Ovary (tissue), 9 donors: ENCODE measurements around the gene THADA. TPM values are rescaled to one million over a fixed set of nuclear protein-coding genes. Genes with fewer than 3 reads are reported as not detected.

Experiments used
- DNase-seq, 5 donors: peaks; one replicate each; pipeline ENCODE4 v3.0.0-alpha.2; 2019 to 2020
- H3K27ac ChIP-seq, 2 donors: fragments of 200-600 bp; one replicate each; pipeline versions ENCODE4 v1.5.1 to v1.8.0; 2019 to 2022
- H3K27me3 ChIP-seq: fragments of 200-600 bp; one replicate; pipeline ENCODE4 v1.8.0; 2022
- H3K36me3 ChIP-seq: fragments of 200-600 bp; sonication (generic); one replicate; pipeline ENCODE4 v1.5.1; 2019
- H3K4me1 ChIP-seq: one replicate; pipeline ENCODE4 v1.8.1; 2013; ENCODE audit warnings: mild to moderate bottlenecking, moderate library complexity; ENCODE audit not compliant: insufficient read depth
- H3K4me3 ChIP-seq: fragments of 200-600 bp; sonication (generic); one replicate; pipeline ENCODE4 v1.5.1; 2017
- H3K9me3 ChIP-seq, 2 donors: fragments of 200-600 bp in 1 of 2; sonication (generic) in 1 of 2; one replicate each; pipeline versions ENCODE4 v1.5.1 to v1.8.1; 2013 to 2019; ENCODE audit warnings: mild to moderate bottlenecking in 1 of 2, moderate library complexity in 1 of 2
- CTCF ChIP-seq, 3 donors: fragments of 450-650 bp in 2 of 3; fragments of 200-600 bp in 1 of 3; IDR thresholded peaks; one replicate each; pipeline versions ENCODE4 v1.5.1 to v1.8.0; 2016 to 2022; ENCODE audit warnings: antibody characterized with exemption in 3 of 3, mild to moderate bottlenecking in 1 of 3
- EP300 ChIP-seq: sonication (generic); formaldehyde crosslinking; IDR thresholded peaks from one replicate; pipeline ENCODE4 v1.6.1; 2017; ENCODE audit warnings: antibody characterized with exemption
- POLR2A ChIP-seq: fragments of 450-650 bp; IDR thresholded peaks from one replicate; pipeline ENCODE4 v1.6.1; 2017; ENCODE audit warnings: antibody characterized with exemption, mild to moderate bottlenecking, moderate library complexity
- WGBS, 3 donors: extraction: QIAGEN DNeasy Blood & Tissue Kit in 1 of 3; methylation state at CpG; one replicate each; pipeline versions ENCODE4 v1.1.5 to v1.1.7; 2013 to 2017; 5-methylcytosine and 5-hydroxymethylcytosine counted together
- intact Hi-C, 4 donors: fragments of 100-400 bp; cut with DNase I; formaldehyde crosslinking; loops; one replicate each; pipeline versions ENCODE4 v1.11.0 to v1.15.1; 2022 to 2023
- polyA plus RNA-seq, 2 donors: library from polyadenylated mRNA; stranded (reverse); fragments of 200-250 nt in 1 of 2; fragments of 350-450 nt in 1 of 2; fragmentation: Illumina TruSeq in 1 of 2; extraction: RNeasy Lipid Tissue Mini Kit (QIAGEN cat#74804) in 1 of 2; gene quantifications; one replicate each; pipeline ENCODE4 v1.2.3, GENCODE V29; 2013 to 2014
- total RNA-seq, 7 donors: library from RNA; depleted of rRNA in 2 of 7; stranded (reverse); fragments of >200 nt in 2 of 7; fragmentation: NEBNext Ultra II Directional in 3 of 7; extraction: Animal tissue kit (Norgen Biotek cat#: 25700) in 3 of 7; gene quantifications; one replicate each; pipeline versions ENCODE4 v1.1.0 to v1.2.4, GENCODE V29; 2016 to 2023
- donor health status: DM: no; HTN: no; CAD: no; lungs with moderate emphysema.
- donor health status: DM: no; HTN: no; CAD: no.
- donor health status: Bipolar disorder and iron deficiency.
- donor health status: DM: yes; HTN: yes; CAD: no.
- donor health status: DM: no; HTN: no; CAD: no.
- donor health status: DM: yes; HTN: yes; CAD: no.

Gene THADA
- total and polyA plus RNA-seq, 9 donors, result 14.0 to 46.8 (median 28.6) TPM

- H3K36me3 ChIP-seq, result no peaks in the 10 kb centered on the region
- intact Hi-C loops, result loop anchor here in 1 of 4 donors (10.0 kb wide), 1 partner anchor 128 kb away; no protein-coding TSS in a partner anchor
- TF ChIP-seq EP300 (no peak), POLR2A (no peak), CTCF (IDR thresholded peaks at IDR 0.05) (no peak)
- WGBS, 3 donors, result 89 to 96% (median 91%) methylated on average over 3 of the region's 3 CpGs
- peaks cover 18% of the 10 kb centered on the region for H3K4me1 ChIP-seq
- no peak overlapping the region for H3K27ac ChIP-seq
- DNase-seq, result no peak
- H3K9me3 ChIP-seq, result no peaks in the 10 kb centered on the region
- no peak overlapping the region for H3K4me3 ChIP-seq
- H3K27me3 ChIP-seq, result no peaks in the 10 kb centered on the region
These were observed 382.9 kb downstream of the THADA start for GRCh38 chr2:43212931-43213330.

DNA sequence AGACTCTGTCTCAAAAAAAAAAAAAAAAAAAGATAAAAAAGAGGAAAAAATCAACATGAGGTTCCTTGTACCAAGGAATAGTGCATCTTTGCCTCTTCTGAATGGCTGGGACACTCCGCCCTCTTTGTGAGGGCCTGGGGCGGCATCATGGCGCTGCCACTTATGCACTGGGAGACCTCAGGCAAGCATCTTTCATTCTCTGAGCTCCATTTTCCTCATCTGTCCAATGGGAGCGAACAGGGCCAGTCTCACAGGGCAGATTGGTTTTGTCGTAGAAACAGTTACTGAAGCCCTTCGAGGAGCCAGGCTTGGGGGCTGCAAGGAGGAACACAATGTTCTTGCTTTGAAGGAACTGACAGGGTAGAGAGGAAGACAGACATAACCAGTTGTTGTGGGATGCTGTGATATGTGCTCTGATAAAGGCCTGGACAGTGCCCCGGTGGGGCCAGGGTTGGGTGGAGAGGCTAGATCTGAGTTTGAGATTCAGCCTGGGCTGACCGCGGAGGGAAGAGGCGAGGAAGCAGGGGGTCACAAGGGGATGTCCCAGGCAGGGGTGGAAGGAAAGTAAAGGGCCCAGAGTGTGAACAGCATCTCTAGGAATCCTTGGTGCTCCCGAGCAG lies 383.5 kb downstream of the THADA start:
- WGBS, 3 donors, result 92 to 95% (median 95%) methylated on average over 11 of the region's 11 CpGs
- no peak for TF ChIP-seq EP300
- TF ChIP-seq CTCF (IDR thresholded peaks at IDR 0.05), result no peak
- no peak for TF ChIP-seq POLR2A
- Histone ChIP-seq H3K4me1 (peaks cover 12% of the 10 kb centered on the region), H3K27ac (no peak overlapping the region), H3K4me3 (no peak overlapping the region), H3K36me3 (no peaks in the 10 kb centered on the region), H3K27me3 (no peaks in the 10 kb centered on the region), H3K9me3 (no peaks in the 10 kb centered on the region)
- intact Hi-C loops, result loop anchor here in 1 of 4 donors (10.0 kb wide), 1 partner anchor 128 kb away; no protein-coding TSS in a partner anchor
- DNase-seq, result no peak

GRCh38 chr2:43210467-43211303 lies 385.2 kb downstream of the THADA start:
- H3K27me3 ChIP-seq, result no peaks in the 10 kb centered on the region
- no peak overlapping the region for H3K4me3 ChIP-seq
- TF ChIP-seq CTCF (IDR thresholded peaks at IDR 0.05) (no peak), POLR2A (no peak), EP300 (no peak)
- H3K4me1 ChIP-seq, result peaks cover 11% of the 10 kb centered on the region
- intact Hi-C loops, result loop anchor here in 1 of 4 donors (10.0 kb wide), 1 partner anchor 126 kb away; no protein-coding TSS in a partner anchor
- no peaks in the 10 kb centered on the region for H3K36me3 ChIP-seq
- H3K9me3 ChIP-seq, result no peaks in the 10 kb centered on the region
- peak; percentile 84 to 88 (median 86) for DNase-seq
- 47 to 52% (median 51%) methylated on average over 22 to 23 of the region's 23 CpGs for WGBS, 3 donors
- H3K27ac ChIP-seq, result peak overlapping the region in 1 of 2 donors; percentile 76

GRCh38 chr2:43210125-43210466 lies 385.7 kb downstream of the THADA start:
- intact Hi-C loops, result loop anchor here in 1 of 4 donors (10.0 kb wide), 1 partner anchor 125 kb away; no protein-coding TSS in a partner anchor
- Histone ChIP-seq H3K4me1 (peaks cover 11% of the 10 kb centered on the region), H3K4me3 (no peak overlapping the region), H3K27me3 (no peaks in the 10 kb centered on the region), H3K36me3 (no peaks in the 10 kb centered on the region), H3K9me3 (no peaks in the 10 kb centered on the region), H3K27ac (peak overlapping the region in 1 of 2 donors; percentile 76)
- DNase-seq, result no peak
- TF ChIP-seq EP300 (no peak), CTCF (IDR thresholded peaks at IDR 0.05) (no peak), POLR2A (no peak)
- 68 to 77% (median 75%) methylated on average over 6 of the region's 6 CpGs for WGBS, 3 donors
